ENCODE measurements around the gene DOP1B. TPM values are rescaled to one million over a fixed set of nuclear protein-coding genes. Genes with fewer than 3 reads are reported as not detected.
A peak's percentile ranks its signal among the peaks of the same experiment; 100 is the strongest.
"Not testable (repeated sequence)": the region's sequence is repeated elsewhere in the genome, so short reads cannot be mapped to it uniquely, and the experiment has no call there.

DOP1B gene
- total RNA-seq, 1 donor from 2014 or later, result 6.8 TPM

- Histone ChIP-seq H3K27ac (ENCODE audit: low read depth, low read length) (peak overlapping the region; percentile 69), H3K4me1 (ENCODE audit: control insufficient read depth in 3 of 3, insufficient read depth in 3 of 3, low read length in 3 of 3) (peaks cover 5 to 19% (median 17%) of the 10 kb centered on the region in 3 donors), H3K9ac (ENCODE audit: low read depth in 1 of 3, low read length in 3 of 3) (peak overlapping the region; percentile 20 to 83 (median 81)), H3K36me3 (ENCODE audit: control insufficient read depth in 3 of 3, insufficient read depth in 3 of 3, low read length in 3 of 3) (no peaks in the 10 kb centered on the region), H3K4me3 (ENCODE audit: low read length in 3 of 3) (peak overlapping the region; percentile 66 to 88 (median 83)), H3K9me3 (ENCODE audit: control insufficient read depth in 3 of 3, low read length in 3 of 3) (no peaks in the 10 kb centered on the region), H3K27me3 (ENCODE audit: control insufficient read depth in 3 of 3, insufficient read depth in 3 of 3, low read length in 3 of 3) (peaks cover 10 to 27% (median 20%) of the 10 kb centered on the region in 3 donors)
These were observed 21.1 kb upstream of the DOP1B start for GRCh38 chr21:36135391-36136102.

GRCh38 chr21:36139791-36140190, 16.8 kb upstream of the DOP1B start:
- not testable (repeated sequence) for H3K4me3 ChIP-seq (ENCODE audit: low read length in 3 of 3); H3K9me3 ChIP-seq (ENCODE audit: control insufficient read depth in 3 of 3, low read length in 3 of 3); H3K36me3 ChIP-seq (ENCODE audit: control insufficient read depth in 3 of 3, insufficient read depth in 3 of 3, low read length in 3 of 3); H3K27ac ChIP-seq (ENCODE audit: low read depth, low read length); H3K27me3 ChIP-seq (ENCODE audit: control insufficient read depth in 3 of 3, insufficient read depth in 3 of 3, low read length in 3 of 3); H3K9ac ChIP-seq (ENCODE audit: low read depth in 1 of 3, low read length in 3 of 3)
- peaks cover 4 to 16% (median 9%) of the 10 kb centered on the region in 3 donors for H3K4me1 ChIP-seq (ENCODE audit: control insufficient read depth in 3 of 3, insufficient read depth in 3 of 3, low read length in 3 of 3)

- H3K36me3 ChIP-seq (ENCODE audit: control insufficient read depth in 3 of 3, insufficient read depth in 3 of 3, low read length in 3 of 3), result peaks cover 0 to 2% (median 0%) of the 10 kb centered on the region in 3 donors
- H3K27me3 ChIP-seq (ENCODE audit: control insufficient read depth in 3 of 3, insufficient read depth in 3 of 3, low read length in 3 of 3), result no peaks in the 10 kb centered on the region
- H3K4me3 ChIP-seq (ENCODE audit: low read length in 3 of 3), result no peak overlapping the region
- no peak overlapping the region for H3K27ac ChIP-seq (ENCODE audit: low read depth, low read length)
- H3K4me1 ChIP-seq (ENCODE audit: control insufficient read depth in 3 of 3, insufficient read depth in 3 of 3, low read length in 3 of 3), result peaks cover 3 to 4% (median 4%) of the 10 kb centered on the region in 3 donors
- no peak overlapping the region for H3K9ac ChIP-seq (ENCODE audit: low read depth in 1 of 3, low read length in 3 of 3)
- H3K9me3 ChIP-seq (ENCODE audit: control insufficient read depth in 3 of 3, low read length in 3 of 3), result no peaks in the 10 kb centered on the region
These were observed 15.1 kb upstream of the DOP1B start for GRCh38 chr21:36141513-36141925.

DNA sequence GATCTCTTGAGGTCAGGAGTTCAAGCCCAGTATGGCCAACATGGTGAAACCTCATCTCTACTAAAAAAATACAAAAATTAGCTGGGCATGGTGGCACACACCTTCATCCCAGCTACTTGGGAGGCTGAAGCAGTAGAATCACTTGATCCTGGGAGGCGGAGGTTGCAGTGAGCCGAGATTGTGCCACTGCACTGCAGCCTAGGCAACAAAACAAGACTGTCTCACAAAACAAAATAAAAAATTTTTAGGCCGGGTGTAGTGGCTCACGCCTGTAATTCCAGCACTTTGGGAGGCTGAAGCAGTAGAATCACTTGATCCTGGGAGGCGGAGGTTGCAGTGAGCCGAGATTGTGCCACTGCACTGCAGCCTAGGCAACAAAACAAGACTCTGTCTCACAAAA, 12.4 kb upstream of the DOP1B start:
- H3K27ac ChIP-seq (ENCODE audit: low read depth, low read length); H3K4me1 ChIP-seq (ENCODE audit: control insufficient read depth in 3 of 3, insufficient read depth in 3 of 3, low read length in 3 of 3); H3K9ac ChIP-seq (ENCODE audit: low read depth in 1 of 3, low read length in 3 of 3); H3K27me3 ChIP-seq (ENCODE audit: control insufficient read depth in 3 of 3, insufficient read depth in 3 of 3, low read length in 3 of 3); H3K36me3 ChIP-seq (ENCODE audit: control insufficient read depth in 3 of 3, insufficient read depth in 3 of 3, low read length in 3 of 3); H3K9me3 ChIP-seq (ENCODE audit: control insufficient read depth in 3 of 3, low read length in 3 of 3); H3K4me3 ChIP-seq (ENCODE audit: low read length in 3 of 3): not testable (repeated sequence)

DNA sequence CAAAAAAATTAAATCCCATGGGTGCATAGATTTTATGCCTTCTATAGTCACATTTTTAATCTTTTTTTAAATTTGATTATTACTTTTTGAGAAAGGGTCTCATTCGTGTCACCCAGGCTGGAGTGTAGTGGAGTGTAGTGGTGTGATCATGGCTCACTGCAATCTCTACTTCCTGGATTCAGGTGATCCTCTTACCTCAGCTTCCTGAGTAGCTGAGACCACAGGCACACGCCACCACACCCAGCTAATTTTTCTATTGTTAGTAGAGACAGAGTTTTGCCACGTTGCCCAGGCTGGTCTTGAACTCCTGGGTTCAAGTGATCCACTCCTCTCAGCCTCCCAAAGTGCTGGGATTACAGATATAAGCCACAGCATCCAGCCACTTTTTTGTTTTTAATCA, 11.4 kb upstream of the DOP1B start:
- no peaks in the 10 kb centered on the region for H3K27me3 ChIP-seq (ENCODE audit: control insufficient read depth in 3 of 3, insufficient read depth in 3 of 3, low read length in 3 of 3)
- H3K9me3 ChIP-seq (ENCODE audit: control insufficient read depth in 3 of 3, low read length in 3 of 3), result no peaks in the 10 kb centered on the region
- no peak overlapping the region for H3K4me3 ChIP-seq (ENCODE audit: low read length in 3 of 3)
- peaks cover 7 to 8% (median 8%) of the 10 kb centered on the region in 3 donors for H3K4me1 ChIP-seq (ENCODE audit: control insufficient read depth in 3 of 3, insufficient read depth in 3 of 3, low read length in 3 of 3)
- H3K36me3 ChIP-seq (ENCODE audit: control insufficient read depth in 3 of 3, insufficient read depth in 3 of 3, low read length in 3 of 3), result peaks cover 0 to 2% (median 0%) of the 10 kb centered on the region in 3 donors
- H3K27ac ChIP-seq (ENCODE audit: low read depth, low read length), result no peak overlapping the region
- no peak overlapping the region for H3K9ac ChIP-seq (ENCODE audit: low read depth in 1 of 3, low read length in 3 of 3)

GRCh38 chr21:36147911-36148310, 8.7 kb upstream of the DOP1B start:
- H3K9me3 ChIP-seq (ENCODE audit: control insufficient read depth in 3 of 3, low read length in 3 of 3), result peaks cover 0 to 5% (median 0%) of the 10 kb centered on the region in 3 donors
- H3K4me1 ChIP-seq (ENCODE audit: control insufficient read depth in 3 of 3, insufficient read depth in 3 of 3, low read length in 3 of 3), result peaks cover 9 to 11% (median 10%) of the 10 kb centered on the region in 3 donors

GRCh38 chr21:36148886-36149285, 7.7 kb upstream of the DOP1B start:
- H3K36me3 ChIP-seq (ENCODE audit: control insufficient read depth in 3 of 3, insufficient read depth in 3 of 3, low read length in 3 of 3), result peaks cover 0 to 2% (median 0%) of the 10 kb centered on the region in 3 donors
- peaks cover 0 to 5% (median 0%) of the 10 kb centered on the region in 3 donors for H3K9me3 ChIP-seq (ENCODE audit: control insufficient read depth in 3 of 3, low read length in 3 of 3)
- H3K27ac ChIP-seq (ENCODE audit: low read depth, low read length), result no peak overlapping the region
- H3K9ac ChIP-seq (ENCODE audit: low read depth in 1 of 3, low read length in 3 of 3), result no peak overlapping the region
- H3K4me3 ChIP-seq (ENCODE audit: low read length in 3 of 3), result no peak overlapping the region
- H3K27me3 ChIP-seq (ENCODE audit: control insufficient read depth in 3 of 3, insufficient read depth in 3 of 3, low read length in 3 of 3), result no peaks in the 10 kb centered on the region
- peaks cover 9 to 11% (median 10%) of the 10 kb centered on the region in 3 donors for H3K4me1 ChIP-seq (ENCODE audit: control insufficient read depth in 3 of 3, insufficient read depth in 3 of 3, low read length in 3 of 3)

More at GRCh38 chr21:36147911-36148310, 8.7 kb upstream of the DOP1B start:
- Histone ChIP-seq H3K9ac (ENCODE audit: low read depth in 1 of 3, low read length in 3 of 3) (no peak overlapping the region), H3K36me3 (ENCODE audit: control insufficient read depth in 3 of 3, insufficient read depth in 3 of 3, low read length in 3 of 3) (peaks cover 0 to 2% (median 0%) of the 10 kb centered on the region in 3 donors), H3K27me3 (ENCODE audit: control insufficient read depth in 3 of 3, insufficient read depth in 3 of 3, low read length in 3 of 3) (no peaks in the 10 kb centered on the region), H3K4me3 (ENCODE audit: low read length in 3 of 3) (no peak overlapping the region), H3K27ac (ENCODE audit: low read depth, low read length) (no peak overlapping the region)

DNA sequence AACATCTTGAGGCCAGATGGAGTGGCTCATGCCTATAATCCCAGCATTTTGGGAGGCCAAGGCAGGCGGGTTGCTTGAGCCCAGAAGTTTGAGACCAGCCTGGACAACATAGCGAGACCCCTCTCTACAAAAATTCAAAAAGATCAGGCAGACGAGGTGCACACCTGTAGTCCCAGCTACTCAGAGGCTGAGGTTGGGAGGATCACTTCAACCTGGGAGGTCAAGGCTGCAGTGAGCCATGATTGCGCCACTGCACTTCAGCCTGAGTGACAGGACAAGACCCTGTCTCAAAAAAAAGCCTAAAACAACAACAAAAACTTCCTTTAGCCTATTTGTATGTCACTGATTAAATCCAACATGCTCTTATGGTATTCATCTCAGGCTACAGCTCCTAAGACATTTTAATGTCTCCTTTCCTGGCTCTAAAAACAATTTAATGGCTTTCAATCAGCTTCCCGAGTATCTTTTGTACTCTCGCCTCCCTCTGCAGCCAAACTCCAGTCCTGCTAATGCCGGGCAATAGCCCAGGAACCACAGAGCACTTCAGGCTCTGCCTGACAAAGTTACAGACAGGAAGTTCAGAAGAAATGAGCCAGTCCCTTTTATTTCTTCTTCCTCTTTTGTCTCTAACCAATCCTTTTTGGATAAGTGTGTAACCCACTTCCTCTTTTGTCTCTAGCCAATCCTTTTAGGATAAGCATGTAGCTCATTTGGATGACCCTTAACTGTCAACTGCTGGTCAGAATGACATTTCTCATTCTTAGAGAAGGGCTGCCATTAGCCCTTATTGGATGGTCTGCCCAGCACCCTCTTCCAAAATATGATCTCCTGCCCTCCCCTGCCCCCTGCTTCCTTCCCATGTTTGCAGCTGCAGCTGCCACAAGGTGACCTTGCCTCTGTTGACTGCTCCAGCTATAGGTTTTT, 6.6 kb upstream of the DOP1B start:
- no peaks in the 10 kb centered on the region for H3K27me3 ChIP-seq (ENCODE audit: control insufficient read depth in 3 of 3, insufficient read depth in 3 of 3, low read length in 3 of 3)
- H3K36me3 ChIP-seq (ENCODE audit: control insufficient read depth in 3 of 3, insufficient read depth in 3 of 3, low read length in 3 of 3), result peaks cover 0 to 2% (median 0%) of the 10 kb centered on the region in 3 donors
- peaks cover 9 to 11% (median 10%) of the 10 kb centered on the region in 3 donors for H3K4me1 ChIP-seq (ENCODE audit: control insufficient read depth in 3 of 3, insufficient read depth in 3 of 3, low read length in 3 of 3)
- peak overlapping the region in 2 of 3 donors; percentile 17 to 43 for H3K9ac ChIP-seq (ENCODE audit: low read depth in 1 of 3, low read length in 3 of 3)
- H3K9me3 ChIP-seq (ENCODE audit: control insufficient read depth in 3 of 3, low read length in 3 of 3), result peaks cover 0 to 5% (median 0%) of the 10 kb centered on the region in 3 donors
- peak overlapping the region; percentile 68 for H3K27ac ChIP-seq (ENCODE audit: low read depth, low read length)
- H3K4me3 ChIP-seq (ENCODE audit: low read length in 3 of 3), result peak overlapping the region in 2 of 3 donors; percentile 17 to 38

DNA sequence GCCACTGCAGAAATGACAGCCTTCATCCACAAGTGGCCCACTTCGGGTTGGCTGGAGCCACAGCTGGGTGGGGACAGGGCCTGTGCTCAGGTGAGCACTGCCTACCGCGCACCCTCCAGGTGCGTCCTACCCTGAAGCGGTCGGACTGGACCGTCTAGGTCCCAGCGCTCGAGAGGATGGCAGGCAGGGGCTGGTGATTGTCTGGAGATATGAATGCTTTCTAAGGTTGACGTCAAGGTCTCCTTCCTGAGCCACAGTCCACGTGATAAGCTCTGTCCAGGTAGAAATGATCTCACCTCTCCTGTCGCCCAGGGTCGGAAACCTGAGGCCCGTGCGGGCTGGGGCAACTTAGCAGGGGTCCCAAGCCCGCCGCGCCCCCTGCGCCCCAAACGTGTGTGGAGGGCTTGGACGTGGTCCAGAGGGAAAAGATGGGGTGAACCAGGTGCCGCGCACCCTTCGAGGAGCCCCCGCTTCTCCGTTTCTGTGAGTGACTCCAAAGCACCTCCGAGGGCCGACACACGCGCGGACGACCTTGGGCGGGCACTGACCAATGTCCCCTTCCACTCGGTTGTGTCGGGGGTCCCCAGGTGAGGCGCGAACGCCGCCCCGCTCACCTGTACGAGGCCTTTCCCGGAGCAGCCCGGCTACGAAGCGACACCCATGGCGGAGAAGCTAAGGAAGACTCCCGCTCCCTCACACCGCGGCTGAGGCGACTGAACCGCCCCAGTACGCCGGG, 853 bp upstream of the DOP1B start:
- H3K9me3 ChIP-seq (ENCODE audit: control insufficient read depth in 3 of 3, low read length in 3 of 3), result peaks cover 0 to 5% (median 0%) of the 10 kb centered on the region in 3 donors

More for the DNA sequence above, 853 bp upstream of the DOP1B start:
- Histone ChIP-seq H3K9ac (ENCODE audit: low read depth in 1 of 3, low read length in 3 of 3) (peak overlapping the region; percentile 82 to 93 (median 90)), H3K36me3 (ENCODE audit: control insufficient read depth in 3 of 3, insufficient read depth in 3 of 3, low read length in 3 of 3) (no peaks in the 10 kb centered on the region), H3K4me1 (ENCODE audit: control insufficient read depth in 3 of 3, insufficient read depth in 3 of 3, low read length in 3 of 3) (peaks cover 8 to 17% (median 13%) of the 10 kb centered on the region in 3 donors), H3K4me3 (ENCODE audit: low read length in 3 of 3) (peak overlapping the region; percentile 79 to 93 (median 87)), H3K27ac (ENCODE audit: low read depth, low read length) (peak overlapping the region; percentile 76), H3K27me3 (ENCODE audit: control insufficient read depth in 3 of 3, insufficient read depth in 3 of 3, low read length in 3 of 3) (no peaks in the 10 kb centered on the region)
